Measurements from ENCODE around the gene KICS2.

DNA sequence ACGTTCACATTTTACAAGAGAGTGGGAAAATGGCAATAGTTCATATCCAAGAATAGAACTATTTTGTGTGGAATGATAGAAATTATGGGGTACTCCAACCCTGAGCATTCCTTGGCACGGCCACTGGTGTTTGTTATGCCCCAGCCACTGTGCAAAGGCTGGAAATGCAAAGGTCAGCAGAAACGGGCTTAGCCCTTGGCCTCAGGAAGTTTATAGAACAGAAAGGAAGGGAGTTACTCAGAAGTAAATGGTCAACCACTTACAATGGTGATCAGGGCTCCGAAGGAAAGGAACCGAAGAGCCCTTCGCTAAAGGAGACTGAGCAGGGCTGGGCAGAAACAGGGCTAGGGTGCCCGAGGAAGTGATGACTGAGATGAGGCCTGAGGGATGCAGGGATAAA lies 45.1 kb downstream of the KICS2 start:
- no peak for TF ChIP-seq TEAD4 (IDR thresholded peaks at IDR 0.05; ENCODE audit: low read depth, low read length)
- no peak for TF ChIP-seq TCF12 (IDR thresholded peaks at IDR 0.05; ENCODE audit: low read depth, low read length)
- no peak for TF ChIP-seq SRF (IDR thresholded peaks at IDR 0.05; ENCODE audit: low read depth, low read length)
